Lower leg skin (tissue), 3 donors: ENCODE data around the gene SCML1.

ENCODE experiments used
- CTCF ChIP-seq, 3 donors: fragments of 450-650 bp; IDR thresholded peaks; one replicate each; pipeline ENCODE4 v1.5.1; 2016; ENCODE audit warnings: antibody characterized with exemption in 3 of 3, mild to moderate bottlenecking in 3 of 3, moderate library complexity in 2 of 3
- POLR2A ChIP-seq, 2 donors: fragments of 450-650 bp; IDR thresholded peaks; one replicate each; pipeline ENCODE4 v1.6.1; 2016 to 2017; ENCODE audit warnings: antibody characterized with exemption in 2 of 2, mild to moderate bottlenecking in 1 of 2, moderate library complexity in 1 of 2

GRCh38 chrX:17747692-17748091 lies 10.4 kb downstream of the SCML1 start:
- no peak for TF ChIP-seq CTCF (IDR thresholded peaks at IDR 0.05)
- no peak for TF ChIP-seq POLR2A (IDR thresholded peaks at IDR 0.05)
